Fibroblast of lung (primary cell): ENCODE results near the gene PRDX5. TPM values are rescaled to one million over a fixed set of nuclear protein-coding genes. Genes with fewer than 3 reads are reported as not detected.

Source experiments
- DNase-seq, 2 donors: peaks; one replicate each; pipeline versions ENCODE4 v3.0.0 to v3.0.0-alpha.2; 2010; ENCODE audit warnings: low read depth in 2 of 2
- H2AFZ ChIP-seq: 2 replicates; pipeline ENCODE4 v1.5.1; 2012; ENCODE audit warnings: low read length, control low read depth, inconsistent platforms
- H3K27ac ChIP-seq: 2 replicates; pipeline ENCODE4 v1.5.1; 2011; ENCODE audit warnings: low read length, control low read depth; ENCODE audit not compliant: insufficient read depth
- H3K27me3 ChIP-seq: 2 replicates; pipeline ENCODE4 v1.5.1; 2011; ENCODE audit warnings: mild to moderate bottlenecking, low read length; ENCODE audit not compliant: control insufficient read depth, insufficient read depth
- H3K36me3 ChIP-seq: 2 replicates; pipeline ENCODE4 v1.5.1; 2011; ENCODE audit warnings: low read length; ENCODE audit not compliant: control insufficient read depth, insufficient read depth
- H3K4me1 ChIP-seq: 2 replicates; pipeline ENCODE4 v1.5.1; 2011; ENCODE audit warnings: low read length; ENCODE audit not compliant: control insufficient read depth, insufficient read depth; ENCODE audit errors: extremely low read depth
- H3K4me2 ChIP-seq: 2 replicates; pipeline ENCODE4 v1.5.1; 2011; ENCODE audit warnings: low read length, control low read depth; ENCODE audit not compliant: insufficient read depth; ENCODE audit errors: extremely low read depth
- H3K4me3 ChIP-seq, 4 experiments: fragments of 200-600 bp in 1 of 4; sonication (generic) in 1 of 4; replicated peaks in 1 of 4; 2 replicates each; pipeline ENCODE4 v1.5.1; 2011 to 2016; ENCODE audit warnings: low read length in 4 of 4, low read depth in 3 of 4, mild to moderate bottlenecking in 3 of 4, control low read depth in 2 of 4, inconsistent platforms in 1 of 4, mixed read lengths in 1 of 4; ENCODE audit not compliant: insufficient read depth in 1 of 4; ENCODE audit errors: control extremely low read depth in 1 of 4
- H3K79me2 ChIP-seq: 2 replicates; pipeline ENCODE4 v1.5.1; 2012; ENCODE audit warnings: mild to moderate bottlenecking, low read length, inconsistent platforms; ENCODE audit not compliant: control insufficient read depth, insufficient read depth
- H3K9ac ChIP-seq: 2 replicates; pipeline ENCODE4 v1.5.1; 2011; ENCODE audit warnings: mild to moderate bottlenecking, low read length, control low read depth; ENCODE audit not compliant: insufficient read depth
- H3K9me3 ChIP-seq: 2 replicates; pipeline ENCODE4 v1.5.1; 2012; ENCODE audit warnings: low read depth, low read length; ENCODE audit not compliant: control insufficient read depth, insufficient read depth
- H4K20me1 ChIP-seq: 2 replicates; pipeline ENCODE4 v1.5.1; 2011; ENCODE audit warnings: low read length; ENCODE audit not compliant: control insufficient read depth, insufficient read depth; ENCODE audit errors: extremely low read depth
- CTCF ChIP-seq, 2 donors: IDR thresholded peaks in 1 of 2; conservative IDR thresholded peaks in 1 of 2; 1 replicate in 1 of 2; 2 replicates in 1 of 2; pipeline ENCODE4 v1.5.1; 2011 to 2012; ENCODE audit warnings: low read length in 2 of 2, control low read depth in 1 of 2, inconsistent platforms in 1 of 2, low read depth in 1 of 2, mild to moderate bottlenecking in 1 of 2
- EZH2 ChIP-seq: IDR thresholded peaks from 2 replicates; pipeline ENCODE4 v1.5.1; 2012; ENCODE audit warnings: low read length, control low read depth, mild to moderate bottlenecking; ENCODE audit errors: missing control alignments
- polyA plus RNA-seq, 2 donors: library from polyadenylated mRNA; depleted of rRNA in 1 of 2; stranded (reverse) in 1 of 2; unstranded in 1 of 2; fragments of >200 nt; gene quantifications; 2 replicates each; pipeline ENCODE4 v1.2.1, GENCODE V29; 2011 to 2012; ENCODE audit warnings: missing spikeins in 1 of 2
- total RNA-seq: library from RNA; depleted of rRNA; stranded (reverse); fragments of >200 nt; gene quantifications from 2 replicates; pipeline ENCODE4 v1.2.1, GENCODE V29; 2014

The PRDX5 gene
- total and polyA plus RNA-seq, 2 donors (not counting 1 experiment from before 2014, with no cell fraction given) = 319 to 431 TPM

- no peaks in the 10 kb centered on the region for H3K36me3 ChIP-seq
- H3K4me2 ChIP-seq = no peak overlapping the region
- no peaks in the 10 kb centered on the region for H3K27me3 ChIP-seq
- no peaks in the 10 kb centered on the region for H3K79me2 ChIP-seq
- no peak for TF ChIP-seq CTCF (conservative IDR thresholded peaks at IDR 0.05 in 1 of 2, IDR thresholded peaks at IDR 0.05 in 1 of 2; ENCODE audit: low read depth in 1 of 2, low read length in 2 of 2)
- TF ChIP-seq EZH2 = no peak
- no peak overlapping the region for H3K4me3 ChIP-seq
- no peaks in the 10 kb centered on the region for H4K20me1 ChIP-seq
- H3K4me1 ChIP-seq = peaks cover 16% of the 10 kb centered on the region
- H3K27ac ChIP-seq = no peak overlapping the region
- H2AFZ ChIP-seq = no peak overlapping the region
- H3K9me3 ChIP-seq = no peaks in the 10 kb centered on the region
- H3K9ac ChIP-seq = no peak overlapping the region
- DNase-seq = no peak
Observed at GRCh38 chr11:64353715-64354506, 36.0 kb downstream of the PRDX5 start.

GRCh38 chr11:64355078-64355940 lies 37.4 kb downstream of the PRDX5 start:
- Histone ChIP-seq H3K27ac (peak overlapping the region; percentile 45), H3K4me3 (peak overlapping the region in 3 of 4 experiments; percentile 25 to 42 (median 28)), H2AFZ (peak overlapping the region; percentile 88), H3K9ac (peak overlapping the region; percentile 45), H4K20me1 (no peaks in the 10 kb centered on the region), H3K4me2 (peak overlapping the region; percentile 28), H3K79me2 (peaks cover 11% of the 10 kb centered on the region), H3K27me3 (no peaks in the 10 kb centered on the region), H3K4me1 (peaks cover 20% of the 10 kb centered on the region), H3K36me3 (no peaks in the 10 kb centered on the region), H3K9me3 (no peaks in the 10 kb centered on the region)
- DNase-seq = peak; percentile 75 to 79
- TF ChIP-seq CTCF (conservative IDR thresholded peaks at IDR 0.05 in 1 of 2, IDR thresholded peaks at IDR 0.05 in 1 of 2; ENCODE audit: low read depth in 1 of 2, low read length in 2 of 2) (peak; percentile 78 to 79), EZH2 (no peak)
